ENCODE results near the gene CADM2.

The CADM2 gene

DNA sequence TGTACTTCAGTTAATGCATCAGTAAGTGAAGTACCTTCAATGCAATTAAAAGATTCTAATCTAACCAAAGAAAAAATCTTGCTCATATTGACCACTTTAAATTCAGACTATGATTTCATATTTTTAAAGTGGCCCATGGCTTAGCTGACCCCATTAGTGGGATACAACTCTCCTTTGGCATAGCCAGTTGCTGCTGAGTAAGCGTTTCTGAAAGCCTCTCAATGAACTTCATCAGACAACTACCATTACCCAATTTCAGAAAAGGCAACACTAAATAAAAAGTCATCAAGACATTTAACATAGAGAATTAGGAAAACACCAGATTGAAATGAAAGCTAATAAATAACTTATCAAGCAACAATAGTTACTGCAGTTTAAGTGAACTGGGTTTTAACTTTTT, 27.0 kb downstream of the CADM2 start:
- DNase-seq: no peak

DNA sequence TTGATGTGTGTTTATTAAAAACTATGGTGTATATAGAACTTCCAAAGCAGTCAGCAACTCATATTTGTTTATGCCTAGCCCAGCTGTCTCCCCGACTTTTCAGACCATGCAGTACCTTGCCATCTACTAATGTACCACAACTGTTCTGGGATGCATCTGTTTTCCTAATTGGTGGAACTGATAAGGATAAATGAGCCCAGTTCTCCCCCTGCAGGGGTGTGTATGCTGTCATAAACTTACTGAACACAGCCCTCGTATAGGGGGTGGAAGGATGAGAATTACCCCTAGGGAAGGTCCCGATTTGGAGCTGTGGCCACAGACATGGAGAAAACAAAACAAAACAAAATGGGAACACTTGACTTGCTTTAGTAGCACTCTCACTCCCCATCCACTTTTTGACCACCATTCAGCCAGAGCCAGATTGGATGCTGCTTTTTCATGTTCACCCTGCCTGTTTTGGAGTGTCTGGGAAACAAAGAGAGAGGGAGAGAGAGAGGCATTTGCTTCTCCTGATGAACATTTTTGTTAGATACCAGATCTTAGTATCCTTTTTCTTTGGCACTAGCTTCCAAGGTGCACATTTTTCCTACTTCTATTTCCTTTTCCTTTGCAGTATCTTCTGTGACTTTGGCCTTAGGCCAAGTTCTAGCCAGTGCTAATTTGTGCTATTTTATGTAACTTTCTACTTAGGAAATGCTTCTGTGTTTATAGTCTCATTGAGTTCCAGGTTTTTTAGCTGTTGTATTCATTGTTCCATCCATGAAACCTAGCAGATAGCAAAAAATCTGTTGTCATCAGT, 29.1 kb downstream of the CADM2 start:
- no peak for DNase-seq

DNA sequence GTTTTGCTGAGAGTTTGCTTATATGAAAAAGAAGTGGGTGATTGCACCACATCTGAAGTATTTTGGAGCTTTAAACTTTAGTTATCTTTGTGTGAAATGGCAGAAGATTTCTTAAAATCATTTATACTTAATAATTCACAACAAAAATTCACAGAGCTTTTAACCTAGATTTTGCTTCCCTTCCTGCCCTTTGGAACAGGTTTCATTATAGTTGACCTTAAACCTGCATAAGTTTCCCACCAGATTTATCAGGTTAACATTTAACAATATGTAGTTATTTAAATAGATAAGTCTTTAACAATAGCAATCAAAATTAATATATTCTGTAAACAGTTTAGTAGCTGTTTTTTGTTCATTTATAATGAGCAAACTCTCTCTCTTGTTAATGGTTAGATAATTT, 30.3 kb downstream of the CADM2 start:
- no peak for DNase-seq

DNA sequence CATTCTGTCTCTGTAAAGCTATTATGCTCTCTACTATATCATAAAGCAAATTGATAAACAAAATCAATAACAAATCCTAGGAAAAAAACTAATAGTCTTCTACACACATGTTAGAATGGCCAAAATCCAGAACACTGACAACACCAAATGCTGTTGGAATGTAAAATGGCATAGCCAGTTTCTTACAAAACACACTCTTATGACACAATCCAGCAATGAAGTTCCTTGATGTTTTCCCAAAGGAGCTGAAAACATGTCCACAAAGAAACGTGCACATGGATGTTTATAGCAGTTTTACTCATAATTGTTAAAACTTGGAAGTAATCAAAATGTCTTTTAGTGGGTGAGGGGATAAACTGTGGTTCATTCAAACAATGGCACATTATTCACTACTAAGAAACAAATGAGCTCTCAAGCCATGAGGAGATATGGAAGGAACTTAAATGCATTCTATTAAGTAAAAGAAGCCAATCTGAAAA, 32.7 kb downstream of the CADM2 start:
- no peak for DNase-seq

- no peak for DNase-seq
These were observed 35.2 kb downstream of the CADM2 start for GRCh38 chr3:84993956-84994355.

DNA sequence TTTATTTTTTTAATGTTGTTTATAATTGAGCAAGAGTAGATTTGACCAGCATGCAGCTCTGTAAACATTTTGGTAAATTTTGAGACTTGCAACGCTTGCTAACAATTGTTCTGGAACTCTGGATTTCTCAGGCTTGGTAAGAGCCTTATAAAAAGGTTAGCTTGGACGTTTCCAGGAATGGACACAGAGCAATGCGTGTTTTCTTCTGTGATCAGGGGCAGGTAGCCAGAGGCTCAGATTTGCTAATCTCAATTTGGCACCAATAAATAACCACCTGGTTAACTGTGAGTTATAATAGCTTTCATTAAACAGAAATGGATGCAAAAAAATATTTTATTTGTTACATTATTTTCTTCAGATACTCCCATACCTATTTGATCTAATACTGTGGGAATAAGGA, 39.8 kb downstream of the CADM2 start:
- DNase-seq: no peak

DNA sequence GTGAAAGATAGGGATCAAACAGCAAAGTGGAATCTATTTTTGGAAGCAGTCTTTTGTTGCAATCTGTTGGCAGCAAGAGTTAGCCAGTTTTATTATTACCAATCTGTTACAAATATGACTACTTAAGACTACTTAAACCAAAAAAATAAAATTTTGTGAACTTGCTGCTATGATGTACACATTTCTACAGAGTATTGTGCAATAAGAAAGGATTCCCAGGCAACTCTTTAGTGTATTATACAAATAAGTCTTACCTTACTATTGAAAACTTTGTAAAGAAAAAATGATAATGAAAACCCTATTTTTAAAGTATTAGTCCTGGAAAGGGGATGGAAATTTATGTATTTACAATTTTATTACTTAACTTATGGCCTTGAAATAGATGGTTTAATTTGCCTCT, 44.7 kb downstream of the CADM2 start:
- DNase-seq: no peak

DNA sequence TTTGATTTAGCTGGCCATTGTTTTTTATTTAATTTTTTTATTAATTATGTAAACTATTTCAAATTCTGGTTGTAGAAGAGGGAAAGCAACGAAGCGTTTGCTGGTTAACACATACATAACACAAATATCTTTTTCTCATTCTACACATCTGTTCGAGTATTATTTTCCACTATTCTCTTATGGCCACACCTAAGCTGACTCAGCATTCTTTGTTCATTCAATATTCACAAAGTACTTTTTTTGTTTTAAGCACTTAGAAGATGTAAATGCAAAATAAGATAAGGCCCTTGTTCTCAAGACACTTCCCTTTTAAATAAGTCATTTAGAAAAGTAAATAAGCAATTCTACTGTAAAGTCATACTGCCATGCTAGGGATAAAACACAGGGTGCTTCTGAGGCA, 45.4 kb downstream of the CADM2 start:
- DNase-seq: peak; percentile 7

DNA sequence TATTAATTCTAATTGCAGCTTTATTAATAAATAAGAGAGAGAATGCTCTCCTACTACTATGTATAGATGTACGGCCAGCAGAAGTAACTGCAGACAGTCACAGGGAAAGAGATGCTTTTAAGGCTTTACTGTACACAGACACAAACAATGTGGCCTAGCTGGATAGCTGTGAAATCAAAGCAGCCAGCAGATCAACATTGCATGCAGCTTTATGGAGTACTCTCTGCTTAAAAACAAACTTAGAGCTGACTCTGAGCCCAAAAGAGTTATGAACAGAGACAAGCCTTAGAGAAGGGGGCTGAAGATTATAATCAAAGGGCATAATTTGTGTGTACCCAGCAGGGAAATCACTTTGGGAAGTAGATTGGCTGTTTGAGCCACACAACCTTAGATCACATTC, 47.2 kb downstream of the CADM2 start:
- no peak for DNase-seq

GRCh38 chr3:85007195-85008094, 48.7 kb downstream of the CADM2 start:
- no peak for DNase-seq

DNA sequence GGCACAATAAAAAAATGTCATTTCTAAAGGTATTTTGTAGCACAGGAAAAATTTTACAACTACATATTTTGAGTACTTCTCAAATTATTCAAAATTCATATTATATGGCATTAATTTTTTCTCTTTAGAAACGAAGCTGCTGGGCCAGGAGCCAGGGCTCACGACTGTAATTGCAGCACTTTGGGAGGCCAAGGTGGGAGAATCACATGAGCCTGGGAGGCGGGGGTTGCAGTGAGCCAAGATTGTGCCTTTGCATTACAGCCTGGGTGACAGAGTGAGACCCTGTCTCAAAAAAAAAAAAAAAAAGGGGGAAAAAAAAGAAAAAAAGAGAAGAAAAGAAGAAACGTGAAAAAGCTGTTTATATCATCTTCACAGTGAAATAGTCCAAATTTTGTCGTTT, 62.0 kb downstream of the CADM2 start:
- DNase-seq: no peak

DNA sequence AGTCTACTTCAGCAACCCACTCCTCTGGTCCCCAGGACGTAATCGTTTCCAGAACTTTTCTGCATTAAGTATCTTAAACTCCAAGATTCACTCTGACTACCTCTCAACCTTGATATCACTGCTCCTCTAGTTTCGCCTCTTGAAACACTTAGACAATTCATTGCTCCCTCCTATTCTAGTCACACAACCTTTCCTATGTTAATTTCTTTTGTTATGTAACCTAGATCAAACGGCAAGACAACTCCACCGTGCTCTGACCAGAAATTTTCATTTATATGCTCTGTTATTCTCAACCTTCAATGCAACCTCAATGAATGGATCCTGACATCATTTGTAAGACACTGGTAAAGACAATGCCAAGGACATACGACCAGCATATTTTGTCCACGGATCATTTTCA, 71.3 kb downstream of the CADM2 start:
- no peak for DNase-seq

- DNase-seq: no peak
These were observed 78.4 kb downstream of the CADM2 start for GRCh38 chr3:85037203-85037602.

DNA sequence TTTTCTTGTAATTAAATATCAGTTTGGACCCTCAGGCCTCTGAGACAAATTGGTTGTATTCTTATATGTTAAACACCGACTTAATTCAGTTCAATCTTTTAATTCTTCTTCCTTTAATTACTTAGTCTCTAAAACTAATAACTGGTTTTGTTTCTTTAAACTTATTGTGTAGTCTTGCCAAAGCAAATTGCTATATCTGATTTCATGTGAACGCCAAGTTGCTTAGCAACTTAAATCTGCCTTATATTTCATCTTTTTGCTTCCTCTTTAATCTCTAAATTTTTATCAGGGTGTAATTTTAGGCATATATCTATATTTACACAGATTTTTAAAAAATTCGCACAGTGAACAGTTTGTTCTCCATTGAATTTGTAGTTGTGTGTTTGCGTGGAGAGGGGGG, 82.2 kb downstream of the CADM2 start:
- no peak for DNase-seq

DNA sequence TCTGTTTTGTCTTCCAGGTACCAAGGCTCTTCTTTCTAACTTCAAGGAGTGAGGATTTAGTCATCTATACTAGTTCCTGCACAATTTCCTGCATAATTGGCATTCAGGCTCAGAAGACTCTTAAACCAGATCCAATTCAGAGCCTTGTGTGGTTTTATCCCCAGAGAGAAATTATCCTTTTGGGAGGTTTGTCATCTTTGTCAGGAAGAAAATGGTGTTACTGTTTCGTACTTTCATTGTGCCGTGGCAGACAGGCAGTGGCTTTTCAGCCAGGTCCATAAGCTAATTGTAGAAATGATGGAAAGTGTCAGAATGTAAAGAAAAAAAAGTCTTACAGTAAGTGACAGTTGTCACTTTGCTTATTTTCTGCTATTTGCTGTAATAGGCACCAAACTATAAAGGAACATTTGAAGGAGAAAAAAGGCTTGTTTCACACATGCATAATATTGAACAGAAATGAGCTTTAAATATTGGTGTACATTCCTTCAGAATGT, 82.8 kb downstream of the CADM2 start:
- DNase-seq: no peak

GRCh38 chr3:85050821-85051220, 92.0 kb downstream of the CADM2 start:
- DNase-seq: no peak

DNA sequence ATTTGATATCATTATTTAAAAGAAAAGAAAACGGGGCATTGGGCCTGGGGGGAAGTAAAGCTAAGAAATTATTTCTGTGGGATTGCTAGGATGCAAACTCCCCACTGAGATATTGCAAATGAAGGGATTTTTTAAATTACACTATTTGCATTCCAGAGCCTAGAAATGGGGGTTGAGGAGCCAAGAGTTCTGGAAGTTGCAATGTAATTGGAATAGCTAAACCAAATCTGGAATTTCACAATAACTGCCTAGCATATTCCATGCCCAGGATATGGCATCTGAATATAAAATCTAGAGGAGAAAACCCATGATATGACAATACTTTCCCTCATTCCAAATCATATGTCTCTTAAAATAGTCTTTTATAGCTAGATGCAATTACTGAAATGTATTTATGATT, 93.0 kb downstream of the CADM2 start:
- DNase-seq: no peak

- DNase-seq: no peak
These were observed 94.8 kb downstream of the CADM2 start for GRCh38 chr3:85053626-85054025.

DNA sequence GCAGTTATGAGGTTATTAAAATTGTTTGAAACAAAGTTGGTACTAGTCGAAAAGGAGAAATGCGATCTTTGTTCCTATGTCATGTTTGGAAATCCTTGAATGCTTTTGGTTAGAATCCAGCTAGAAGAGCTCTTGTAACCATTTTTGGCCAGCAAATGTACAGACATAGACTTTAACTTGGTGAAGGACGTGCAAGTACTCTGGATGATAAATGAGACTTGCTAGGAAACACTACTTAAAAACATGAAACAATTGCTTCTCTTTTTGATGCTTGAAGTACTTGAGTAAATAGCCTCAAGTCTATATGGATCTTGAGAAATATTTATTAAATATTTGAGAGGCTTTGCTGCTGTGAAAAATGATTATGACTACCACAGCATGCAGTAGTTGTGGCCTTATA, 95.8 kb downstream of the CADM2 start:
- DNase-seq: no peak

DNA sequence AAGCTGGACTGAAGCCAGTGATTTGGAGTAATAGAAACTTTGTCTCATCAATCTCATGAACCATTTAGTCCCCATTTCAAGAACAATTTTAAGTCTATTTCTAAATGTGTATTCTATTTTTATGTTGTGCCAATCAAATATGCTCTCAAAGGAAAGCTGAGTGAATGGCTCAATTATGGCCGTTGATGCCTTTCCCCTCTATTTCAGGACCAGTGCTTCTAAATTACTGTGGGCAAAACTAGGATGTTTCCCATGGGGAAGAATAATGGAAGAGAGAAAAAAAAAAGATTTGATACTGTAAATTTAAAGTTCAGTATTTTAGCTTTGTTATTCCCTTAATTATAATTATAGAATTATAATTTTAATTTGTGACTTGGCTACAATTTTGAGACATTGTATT, 110.1 kb downstream of the CADM2 start:
- DNase-seq: no peak

DNA sequence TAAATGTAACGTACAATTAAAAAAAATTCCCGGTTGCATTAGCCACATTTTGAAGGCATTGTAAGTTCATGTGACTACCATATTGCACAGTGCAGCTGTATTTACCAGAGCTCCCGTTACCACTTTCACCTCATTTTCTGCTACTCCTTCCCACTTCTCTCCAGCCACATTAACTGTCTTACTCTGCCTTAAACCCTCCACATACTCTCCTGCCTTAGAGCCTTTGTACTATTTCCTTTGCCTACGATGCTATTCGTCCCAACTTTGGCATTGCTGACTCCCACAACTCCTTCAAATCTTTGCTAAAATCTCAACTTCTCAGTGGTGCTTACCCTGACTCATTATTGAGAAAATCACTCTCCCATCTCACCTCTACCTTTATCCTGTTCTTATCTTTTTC, 115.2 kb downstream of the CADM2 start:
- DNase-seq: no peak

DNA sequence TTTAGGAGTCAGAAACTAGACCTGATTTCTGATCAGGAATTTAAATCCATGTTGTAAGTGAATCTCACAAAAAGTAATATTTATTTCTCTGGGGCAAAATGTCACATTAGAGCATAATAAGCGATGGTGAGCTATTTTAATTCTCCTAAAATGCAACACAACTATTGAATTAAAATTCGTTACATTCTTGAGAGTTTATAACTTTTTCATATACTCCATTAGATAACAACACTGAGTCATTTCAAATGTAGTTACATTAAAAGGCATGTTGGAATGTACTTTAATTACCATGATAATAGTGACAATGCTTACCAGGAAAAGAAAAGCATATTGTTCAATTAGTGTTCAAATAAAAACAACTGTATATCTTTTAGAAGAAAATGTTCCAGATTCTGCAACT, 116.9 kb downstream of the CADM2 start:
- no peak for DNase-seq

- no peak for DNase-seq
These were observed 118.2 kb downstream of the CADM2 start for GRCh38 chr3:85077018-85077417.
